ENCODE data around the gene CD69.
"Not testable (repeated sequence)": the region's sequence is repeated elsewhere in the genome, so short reads cannot be mapped to it uniquely, and the experiment has no call there.

Gene CD69

DNA sequence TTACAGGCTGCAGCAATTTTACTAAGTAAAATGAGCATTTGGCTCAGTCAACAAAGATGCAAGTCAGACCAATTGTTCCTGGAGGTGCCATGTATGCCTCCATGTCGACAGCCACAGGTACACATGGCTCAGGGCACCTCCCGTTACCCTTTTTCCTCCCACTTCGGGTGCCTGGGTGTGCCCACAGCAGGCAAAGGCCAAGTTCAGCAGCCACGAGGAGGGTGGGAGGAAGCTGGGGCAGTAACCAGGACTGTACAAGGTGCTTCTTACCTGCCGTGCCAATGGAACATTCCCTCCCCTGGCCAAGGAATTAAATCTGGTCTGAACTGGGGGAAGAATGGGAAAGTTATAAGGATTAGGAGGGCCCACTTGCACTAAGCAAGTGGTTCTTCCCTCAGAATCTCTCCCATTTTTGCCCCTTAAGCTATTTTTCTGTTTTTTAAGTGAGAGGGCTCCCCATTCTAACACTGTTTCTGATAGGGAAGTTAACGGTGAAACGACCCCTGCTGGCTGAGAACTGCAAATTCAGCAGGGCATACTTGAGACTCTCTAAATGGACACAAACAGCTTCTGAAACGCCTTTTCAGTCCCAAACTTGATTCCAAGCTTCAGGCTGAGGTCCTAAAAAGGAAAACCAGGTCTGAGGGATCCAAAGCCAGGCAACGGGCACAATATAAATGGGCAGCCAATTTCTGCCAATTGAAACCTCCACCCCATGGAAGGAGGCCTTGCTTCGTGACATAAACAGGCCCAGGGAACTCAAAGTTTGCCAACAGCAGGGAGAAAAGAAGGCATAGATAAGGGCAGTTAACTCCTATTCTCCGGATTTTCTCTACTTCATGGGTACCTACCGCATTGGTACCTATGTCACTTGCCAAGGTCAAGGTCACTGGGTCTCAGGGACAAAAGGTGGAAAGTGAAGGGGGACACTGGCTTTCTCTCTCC lies 52.6 kb downstream of the CD69 start:
- Histone ChIP-seq H3K9me3 (ENCODE audit: control insufficient read depth in 2 of 2, low read length in 2 of 2) (no peaks in the 10 kb centered on the region), H3K27ac (ENCODE audit: low read depth in 2 of 2, low read length in 2 of 2) (peak overlapping the region in 1 of 2 donors; percentile 66), H3K4me1 (ENCODE audit: control insufficient read depth in 2 of 2, insufficient read depth in 2 of 2, low read length in 2 of 2) (peaks cover 4 to 5% of the 10 kb centered on the region in 2 donors), H3K4me3 (ENCODE audit: low read length in 2 of 2) (no peak overlapping the region), H3K9ac (ENCODE audit: low read depth in 1 of 2, low read length in 2 of 2) (peak overlapping the region in 1 of 2 donors; percentile 11), H3K36me3 (ENCODE audit: control insufficient read depth in 2 of 2, insufficient read depth in 2 of 2, low read length in 2 of 2) (no peaks in the 10 kb centered on the region), H3K27me3 (ENCODE audit: control insufficient read depth in 2 of 2, insufficient read depth in 2 of 2, low read length in 2 of 2) (no peaks in the 10 kb centered on the region)

DNA sequence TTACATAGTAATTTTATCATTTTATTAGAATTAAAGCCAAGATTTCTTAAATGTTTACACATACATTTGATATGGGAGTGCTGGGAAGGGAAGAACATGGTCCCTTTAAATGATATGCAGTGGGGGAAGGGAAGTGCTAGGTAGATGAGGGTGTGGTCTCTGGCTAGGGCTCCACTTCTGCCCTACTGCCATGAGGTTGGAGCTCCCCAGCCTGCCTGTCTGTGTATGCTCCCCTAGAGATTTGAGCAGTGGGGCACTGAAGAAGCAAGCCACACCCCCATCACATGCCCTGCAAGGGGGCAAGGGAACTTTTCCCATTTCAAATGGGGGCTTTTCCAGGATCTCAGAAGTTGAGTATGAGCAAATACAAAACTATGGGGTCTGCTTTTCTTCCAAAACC lies 53.3 kb downstream of the CD69 start:
- no peak overlapping the region for H3K27ac ChIP-seq (ENCODE audit: low read depth in 2 of 2, low read length in 2 of 2)
- H3K9ac ChIP-seq (ENCODE audit: low read depth in 1 of 2, low read length in 2 of 2) = no peak overlapping the region
- H3K9me3 ChIP-seq (ENCODE audit: control insufficient read depth in 2 of 2, low read length in 2 of 2) = no peaks in the 10 kb centered on the region
- no peaks in the 10 kb centered on the region for H3K27me3 ChIP-seq (ENCODE audit: control insufficient read depth in 2 of 2, insufficient read depth in 2 of 2, low read length in 2 of 2)
- no peaks in the 10 kb centered on the region for H3K36me3 ChIP-seq (ENCODE audit: control insufficient read depth in 2 of 2, insufficient read depth in 2 of 2, low read length in 2 of 2)
- peaks cover 4 to 5% of the 10 kb centered on the region in 2 donors for H3K4me1 ChIP-seq (ENCODE audit: control insufficient read depth in 2 of 2, insufficient read depth in 2 of 2, low read length in 2 of 2)
- no peak overlapping the region for H3K4me3 ChIP-seq (ENCODE audit: low read length in 2 of 2)

DNA sequence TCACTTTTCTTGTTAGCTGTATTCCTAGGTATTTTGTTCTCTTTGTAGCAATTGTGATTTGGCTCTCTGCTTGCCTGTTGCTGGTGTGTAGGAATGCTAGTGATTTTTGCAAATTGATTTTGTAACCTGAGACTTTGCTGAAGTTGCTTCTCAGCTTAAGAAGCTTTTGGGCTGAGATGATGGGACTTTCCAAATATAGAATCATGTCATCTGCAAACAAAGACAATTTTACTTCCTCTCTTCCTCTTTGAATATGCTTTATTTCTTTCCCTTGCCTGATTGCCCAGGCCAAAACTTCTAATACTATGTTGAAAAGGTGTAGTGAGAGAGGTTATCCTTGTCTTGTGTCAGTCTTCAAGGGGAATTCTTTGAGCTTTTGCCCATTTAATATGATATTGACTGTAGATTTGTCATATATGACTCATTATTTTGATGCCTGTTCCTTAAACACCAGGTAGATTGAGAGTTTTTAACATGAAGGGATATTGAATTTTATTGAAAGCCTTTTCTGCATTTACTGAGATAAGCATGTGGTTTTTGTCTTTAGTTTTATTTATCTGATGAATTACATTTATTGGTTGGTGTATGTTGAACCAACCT lies 54.5 kb downstream of the CD69 start:
- Histone ChIP-seq H3K27me3 (ENCODE audit: control insufficient read depth in 2 of 2, insufficient read depth in 2 of 2, low read length in 2 of 2) (no peaks in the 10 kb centered on the region), H3K4me1 (ENCODE audit: control insufficient read depth in 2 of 2, insufficient read depth in 2 of 2, low read length in 2 of 2) (peaks cover 2 to 4% of the 10 kb centered on the region in 2 donors), H3K4me3 (ENCODE audit: low read length in 2 of 2) (no peak overlapping the region), H3K36me3 (ENCODE audit: control insufficient read depth in 2 of 2, insufficient read depth in 2 of 2, low read length in 2 of 2) (no peaks in the 10 kb centered on the region), H3K9ac (ENCODE audit: low read depth in 1 of 2, low read length in 2 of 2) (no peak overlapping the region), H3K27ac (ENCODE audit: low read depth in 2 of 2, low read length in 2 of 2) (no peak overlapping the region), H3K9me3 (ENCODE audit: control insufficient read depth in 2 of 2, low read length in 2 of 2) (no peaks in the 10 kb centered on the region)

DNA sequence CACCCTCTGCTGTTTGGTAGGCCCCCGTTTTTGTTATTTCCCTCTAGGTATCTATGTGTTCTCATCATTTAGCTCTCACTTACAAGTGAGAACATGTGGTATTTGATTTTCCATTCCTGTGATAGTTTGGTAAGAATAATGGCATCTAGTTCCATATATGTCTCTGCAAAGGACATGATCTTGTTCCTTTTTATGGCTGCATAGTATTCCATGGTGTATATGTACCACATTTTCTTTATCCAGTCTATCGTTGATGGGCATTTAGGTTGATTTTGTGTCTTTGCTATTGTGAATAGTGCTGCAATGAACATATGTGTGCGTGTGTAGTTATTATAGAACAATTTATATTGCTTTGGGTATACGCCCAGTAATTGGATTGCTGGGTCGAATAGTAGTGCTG lies 56.1 kb downstream of the CD69 start:
- H3K9ac ChIP-seq (ENCODE audit: low read depth in 1 of 2, low read length in 2 of 2); H3K4me1 ChIP-seq (ENCODE audit: control insufficient read depth in 2 of 2, insufficient read depth in 2 of 2, low read length in 2 of 2); H3K4me3 ChIP-seq (ENCODE audit: low read length in 2 of 2); H3K27ac ChIP-seq (ENCODE audit: low read depth in 2 of 2, low read length in 2 of 2); H3K9me3 ChIP-seq (ENCODE audit: control insufficient read depth in 2 of 2, low read length in 2 of 2); H3K27me3 ChIP-seq (ENCODE audit: control insufficient read depth in 2 of 2, insufficient read depth in 2 of 2, low read length in 2 of 2); H3K36me3 ChIP-seq (ENCODE audit: control insufficient read depth in 2 of 2, insufficient read depth in 2 of 2, low read length in 2 of 2): not testable (repeated sequence)
